Dendritic cell treated with granulocyte-macrophage colony-stimulating factor and Interleukin-4, amounts not matched to agents 40 ng/mL and 50 ng/mL, for 4 days (primary cell): Measurements from ENCODE around the gene SLC35G6.
A peak's percentile ranks its signal among the peaks of the same experiment; 100 is the strongest.
"Not testable (repeated sequence)": the region's sequence is repeated elsewhere in the genome, so short reads cannot be mapped to it uniquely, and the experiment has no call there.

ENCODE experiments used
- H3K27ac Mint-ChIP-seq: one replicate; pipeline ENCODE4 v1.8.0; 2022; ENCODE audit warnings: mild to moderate bottlenecking, mixed read lengths
- H3K27me3 Mint-ChIP-seq: one replicate; pipeline ENCODE4 v1.8.0; 2022; ENCODE audit warnings: mild to moderate bottlenecking, mixed read lengths
- H3K36me3 Mint-ChIP-seq: one replicate; pipeline ENCODE4 v1.8.0; 2022; ENCODE audit warnings: low read depth, mixed read lengths
- H3K4me1 Mint-ChIP-seq: one replicate; pipeline ENCODE4 v1.8.0; 2022; ENCODE audit warnings: low read depth, mixed read lengths
- H3K4me3 Mint-ChIP-seq: one replicate; pipeline ENCODE4 v1.8.0; 2022; ENCODE audit warnings: mild to moderate bottlenecking, moderate library complexity, mixed read lengths
- H3K9me3 Mint-ChIP-seq: one replicate; pipeline ENCODE4 v1.8.0; 2022; ENCODE audit warnings: mixed read lengths
- intact Hi-C: fragments of 100-400 bp; cut with micrococcal nuclease; formaldehyde crosslinking; loops from one replicate; pipeline ENCODE4 v1.15.0; 2022

SLC35G6 gene

DNA sequence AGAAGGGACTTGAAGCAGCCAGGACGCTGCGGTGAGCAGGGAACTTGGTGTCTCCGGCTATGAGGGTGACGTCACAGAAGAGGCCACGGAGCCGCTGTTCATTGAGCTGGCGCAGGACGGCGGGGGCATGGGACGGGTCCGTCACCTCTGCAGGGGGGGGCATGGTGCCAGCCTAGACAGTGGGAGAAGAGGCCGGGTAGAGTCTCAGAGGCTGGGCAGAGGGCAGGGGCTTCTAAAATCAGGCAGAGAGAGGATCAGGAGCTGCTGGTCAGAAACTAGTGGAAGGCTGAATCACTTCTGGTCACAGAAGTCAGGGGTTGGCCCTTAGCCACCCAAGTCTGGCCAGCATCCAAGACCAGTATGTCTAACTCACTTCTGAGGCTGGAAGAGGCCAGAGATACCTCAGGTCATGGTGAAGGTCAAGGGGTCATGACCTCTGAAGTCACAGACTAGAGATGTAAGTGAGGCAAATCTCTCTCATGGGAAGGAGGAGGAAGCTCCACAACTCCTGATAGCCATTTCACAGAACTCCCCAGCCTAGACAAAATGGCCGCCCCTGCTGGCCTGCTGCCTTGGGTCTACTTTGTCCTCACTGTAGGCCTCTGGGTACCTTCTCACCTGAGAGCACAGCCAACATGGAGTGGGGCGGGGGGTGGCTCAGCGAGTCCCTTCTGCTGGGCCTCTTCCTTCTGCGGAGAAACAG, 14.5 kb upstream of the SLC35G6 start:
- Mint-ChIP-seq H3K27ac (peak overlapping the region; percentile 87), H3K36me3 (peaks cover 68% of the 10 kb centered on the region), H3K27me3 (no peaks in the 10 kb centered on the region), H3K4me3 (peak overlapping the region; percentile 38), H3K9me3 (no peaks in the 10 kb centered on the region), H3K4me1 (peaks cover 39% of the 10 kb centered on the region)
- intact Hi-C loops, result no loop called here

DNA sequence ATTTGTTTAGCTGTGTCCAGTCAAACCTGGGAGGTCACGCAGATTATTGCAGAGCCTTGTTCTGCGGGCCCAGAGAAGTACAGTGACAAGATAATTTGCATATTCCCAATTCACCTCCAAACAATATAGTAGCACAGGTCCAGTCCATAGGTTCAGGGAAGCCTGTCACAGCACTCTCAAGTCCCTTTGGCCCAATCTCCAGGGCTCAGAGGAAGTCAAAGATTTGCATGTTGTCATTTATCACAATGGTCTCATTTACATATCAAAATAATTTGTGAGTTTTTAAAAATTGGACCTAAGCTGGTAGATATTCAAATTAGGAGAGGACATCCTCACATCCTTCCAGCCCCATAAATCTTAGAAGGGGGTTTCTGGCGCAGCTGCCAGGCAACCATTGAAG, 13.7 kb upstream of the SLC35G6 start:
- intact Hi-C loops, result no loop called here
- Mint-ChIP-seq H3K4me1 (peaks cover 44% of the 10 kb centered on the region), H3K9me3 (no peaks in the 10 kb centered on the region), H3K36me3 (peaks cover 61% of the 10 kb centered on the region), H3K27ac (peak overlapping the region; percentile 87), H3K4me3 (no peak overlapping the region), H3K27me3 (no peaks in the 10 kb centered on the region)

DNA sequence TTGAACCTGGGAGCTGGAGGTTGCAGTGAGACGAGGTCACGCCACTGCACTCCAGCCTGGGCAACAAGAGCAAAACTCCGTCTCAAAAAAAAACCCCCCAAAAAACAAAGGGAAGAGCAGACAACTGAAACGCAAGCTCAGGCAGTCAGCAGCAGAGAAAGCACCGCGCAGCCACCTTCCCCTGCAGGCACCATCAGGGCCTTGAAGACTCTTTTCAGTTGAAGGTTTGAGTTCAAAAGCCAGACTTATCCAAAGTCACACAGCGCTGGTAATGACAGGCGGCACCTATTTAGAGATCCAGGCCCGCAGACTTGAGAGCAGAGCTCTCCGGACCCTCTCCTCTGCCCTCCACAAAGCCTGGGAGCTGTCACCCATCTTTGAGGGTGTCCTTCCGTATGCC, 13.0 kb upstream of the SLC35G6 start:
- H3K27me3 Mint-ChIP-seq, result no peaks in the 10 kb centered on the region

DNA sequence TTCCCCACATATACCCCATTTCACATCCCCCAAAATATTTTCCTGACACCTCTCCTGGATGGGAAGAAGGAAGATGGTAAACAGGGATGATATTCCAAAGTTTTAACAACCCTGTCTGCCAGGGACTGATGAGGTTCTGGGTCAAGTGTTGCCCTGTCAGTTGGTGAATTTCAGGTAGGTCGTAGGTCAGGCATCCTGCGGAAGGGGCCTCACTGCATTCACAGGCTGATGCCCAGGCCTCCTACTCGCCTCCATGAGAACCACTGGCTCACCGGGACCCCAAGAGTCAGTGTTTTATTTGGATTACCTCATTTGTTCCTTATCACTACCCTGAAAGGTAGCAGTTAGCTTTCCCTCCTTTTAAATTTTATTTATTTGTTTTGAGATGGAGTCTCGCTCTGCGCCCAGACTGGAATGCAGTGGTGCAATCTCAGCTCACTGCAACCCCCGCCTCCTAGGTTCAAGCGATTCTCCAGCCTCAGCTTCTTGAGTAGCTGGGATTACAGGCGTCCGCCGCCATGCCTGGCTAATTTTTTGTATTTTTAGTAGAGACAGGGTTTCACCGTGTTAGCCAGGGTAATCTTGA, 12.3 kb upstream of the SLC35G6 start:
- H3K4me1 Mint-ChIP-seq, result peaks cover 44% of the 10 kb centered on the region
- H3K9me3 Mint-ChIP-seq, result no peaks in the 10 kb centered on the region
- H3K4me3 Mint-ChIP-seq, result no peak overlapping the region
- no peak overlapping the region for H3K27ac Mint-ChIP-seq
- intact Hi-C loops, result no loop called here
- no peaks in the 10 kb centered on the region for H3K27me3 Mint-ChIP-seq
- H3K36me3 Mint-ChIP-seq, result peaks cover 47% of the 10 kb centered on the region

More for the DNA sequence above, 13.0 kb upstream of the SLC35G6 start:
- no peaks in the 10 kb centered on the region for H3K9me3 Mint-ChIP-seq
- H3K4me3 Mint-ChIP-seq, result no peak overlapping the region
- intact Hi-C loops, result no loop called here
- no peak overlapping the region for H3K27ac Mint-ChIP-seq
- peaks cover 44% of the 10 kb centered on the region for H3K4me1 Mint-ChIP-seq
- H3K36me3 Mint-ChIP-seq, result peaks cover 53% of the 10 kb centered on the region

DNA sequence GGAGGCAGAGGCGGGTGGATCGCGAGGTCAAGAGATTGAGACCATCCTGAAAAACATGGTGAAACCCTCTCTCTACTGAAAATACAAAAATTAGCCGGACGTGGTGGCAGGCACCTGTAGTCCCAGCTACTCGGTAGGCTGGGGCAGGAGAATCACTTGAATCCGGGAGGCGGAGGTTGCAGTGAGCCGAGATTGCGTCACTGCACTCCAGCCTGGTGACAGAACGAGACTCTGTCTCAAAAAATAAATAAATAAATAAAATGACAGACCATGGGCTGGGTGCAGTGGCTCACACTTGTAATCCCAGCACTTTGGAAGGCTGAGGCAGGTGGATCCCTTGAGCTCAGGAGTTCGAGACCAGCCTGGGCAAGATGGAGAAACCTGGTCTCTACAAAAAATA, 11.4 kb upstream of the SLC35G6 start:
- H3K27me3 Mint-ChIP-seq, H3K4me3 Mint-ChIP-seq, intact Hi-C loops, H3K27ac Mint-ChIP-seq, H3K9me3 Mint-ChIP-seq: not testable (repeated sequence)
- Mint-ChIP-seq H3K4me1 (peaks cover 44% of the 10 kb centered on the region), H3K36me3 (peaks cover 44% of the 10 kb centered on the region)

GRCh38 chr17:7470457-7470973, 10.7 kb upstream of the SLC35G6 start:
- H3K9me3 Mint-ChIP-seq, H3K27me3 Mint-ChIP-seq, H3K4me3 Mint-ChIP-seq, intact Hi-C loops, H3K27ac Mint-ChIP-seq: not testable (repeated sequence)
- H3K36me3 Mint-ChIP-seq, result peaks cover 42% of the 10 kb centered on the region
- peaks cover 47% of the 10 kb centered on the region for H3K4me1 Mint-ChIP-seq

DNA sequence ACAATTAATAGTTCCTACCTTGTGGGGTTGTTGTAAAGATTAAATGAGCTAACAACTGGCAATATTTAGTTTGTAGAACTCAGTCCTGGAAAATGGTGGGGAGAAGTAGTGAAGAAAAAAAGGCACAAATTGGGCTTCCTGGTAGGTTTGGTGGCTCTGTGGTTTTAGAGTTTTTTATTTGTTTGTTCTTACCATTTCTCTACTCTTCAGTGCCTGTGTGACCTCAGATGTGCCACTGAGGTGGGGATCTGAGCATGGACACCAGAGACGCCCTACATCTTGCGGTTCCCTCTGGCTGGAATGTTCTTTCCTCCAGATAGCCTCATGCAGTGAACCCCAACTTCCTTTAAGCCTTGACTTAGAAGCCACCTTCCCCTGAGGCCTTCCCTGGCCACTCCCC, 9.5 kb upstream of the SLC35G6 start:
- Mint-ChIP-seq H3K4me3 (no peak overlapping the region), H3K4me1 (peaks cover 47% of the 10 kb centered on the region), H3K9me3 (no peaks in the 10 kb centered on the region), H3K27ac (peak overlapping the region; percentile 63), H3K36me3 (peaks cover 30% of the 10 kb centered on the region), H3K27me3 (no peaks in the 10 kb centered on the region)
- intact Hi-C loops, result no loop called here

GRCh38 chr17:7474767-7475166, 6.5 kb upstream of the SLC35G6 start:
- H3K27ac Mint-ChIP-seq, intact Hi-C loops: not testable (repeated sequence)
- H3K4me1 Mint-ChIP-seq, result peaks cover 49% of the 10 kb centered on the region

DNA sequence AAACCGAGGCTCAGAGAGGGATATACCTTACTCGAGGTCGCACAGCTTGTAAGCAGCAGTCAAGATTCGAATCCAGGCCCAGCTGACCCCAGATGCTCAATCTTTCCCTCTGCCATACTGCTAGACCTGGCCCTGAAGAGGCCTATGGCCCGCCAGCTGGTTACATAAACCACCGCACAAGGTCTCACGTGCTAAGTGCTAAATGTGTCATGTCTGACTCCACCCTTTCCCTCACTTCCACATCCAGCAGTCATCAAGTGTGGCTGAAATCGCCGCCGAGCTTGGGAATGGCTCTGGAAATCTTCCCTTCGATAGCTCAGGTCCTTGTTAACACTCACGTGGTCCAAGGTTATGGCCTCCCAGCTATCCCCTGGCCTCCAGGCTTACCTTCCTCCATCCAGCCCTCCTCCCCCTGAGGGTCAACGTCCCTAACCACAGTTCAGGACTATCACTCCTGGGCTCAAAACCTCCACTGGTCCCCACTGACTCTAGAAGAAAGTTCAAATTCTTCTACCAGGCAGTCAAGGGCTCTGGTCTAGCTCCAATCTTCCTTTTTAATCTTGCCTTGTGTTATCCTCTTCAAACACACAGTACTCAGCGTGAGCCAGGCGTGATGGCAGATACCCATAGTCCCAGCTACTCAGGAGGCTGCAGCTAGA, 5.4 kb upstream of the SLC35G6 start:
- H3K4me3 Mint-ChIP-seq, result peak overlapping the region; percentile 0
- H3K27me3 Mint-ChIP-seq, result no peaks in the 10 kb centered on the region
- H3K4me1 Mint-ChIP-seq, result peaks cover 60% of the 10 kb centered on the region
- intact Hi-C loops, result no loop called here
- peaks cover 9% of the 10 kb centered on the region for H3K36me3 Mint-ChIP-seq
- H3K9me3 Mint-ChIP-seq, result no peaks in the 10 kb centered on the region
- peak overlapping the region; percentile 81 for H3K27ac Mint-ChIP-seq

More at GRCh38 chr17:7474767-7475166, 6.5 kb upstream of the SLC35G6 start:
- H3K27me3 Mint-ChIP-seq, H3K9me3 Mint-ChIP-seq, H3K4me3 Mint-ChIP-seq, H3K36me3 Mint-ChIP-seq: not testable (repeated sequence)

DNA sequence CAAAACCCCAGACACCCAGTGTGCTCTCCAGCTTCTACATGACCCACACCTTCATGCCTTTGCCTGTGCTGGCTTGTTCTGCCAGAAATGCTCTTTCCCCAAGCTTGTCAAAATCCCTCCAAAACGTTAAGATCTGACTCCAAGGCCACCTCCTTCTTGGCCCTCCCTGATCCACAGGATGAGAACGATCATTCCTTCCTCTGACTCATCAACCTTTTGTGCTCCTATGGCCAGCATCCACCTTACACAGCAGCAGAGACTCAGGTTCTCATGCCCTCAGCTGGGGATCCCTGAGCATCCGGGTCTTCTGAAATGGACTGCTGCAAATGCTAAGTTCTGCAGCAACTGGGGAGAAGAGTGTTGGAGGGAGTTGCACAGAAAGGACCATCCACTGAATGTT, 4.8 kb upstream of the SLC35G6 start:
- intact Hi-C loops, result no loop called here
- peak overlapping the region; percentile 81 for H3K27ac Mint-ChIP-seq
- no peaks in the 10 kb centered on the region for H3K27me3 Mint-ChIP-seq
- no peaks in the 10 kb centered on the region for H3K9me3 Mint-ChIP-seq
- peak overlapping the region; percentile 4 for H3K4me3 Mint-ChIP-seq
- H3K4me1 Mint-ChIP-seq, result peaks cover 64% of the 10 kb centered on the region
- peaks cover 9% of the 10 kb centered on the region for H3K36me3 Mint-ChIP-seq

- H3K36me3 Mint-ChIP-seq, result peaks cover 9% of the 10 kb centered on the region
- peak overlapping the region; percentile 81 for H3K27ac Mint-ChIP-seq
- no peaks in the 10 kb centered on the region for H3K9me3 Mint-ChIP-seq
- no peaks in the 10 kb centered on the region for H3K27me3 Mint-ChIP-seq
- peaks cover 64% of the 10 kb centered on the region for H3K4me1 Mint-ChIP-seq
- peak overlapping the region; percentile 75 for H3K4me3 Mint-ChIP-seq
- intact Hi-C loops, result no loop called here
These were observed 4.3 kb upstream of the SLC35G6 start for GRCh38 chr17:7476951-7477350.

DNA sequence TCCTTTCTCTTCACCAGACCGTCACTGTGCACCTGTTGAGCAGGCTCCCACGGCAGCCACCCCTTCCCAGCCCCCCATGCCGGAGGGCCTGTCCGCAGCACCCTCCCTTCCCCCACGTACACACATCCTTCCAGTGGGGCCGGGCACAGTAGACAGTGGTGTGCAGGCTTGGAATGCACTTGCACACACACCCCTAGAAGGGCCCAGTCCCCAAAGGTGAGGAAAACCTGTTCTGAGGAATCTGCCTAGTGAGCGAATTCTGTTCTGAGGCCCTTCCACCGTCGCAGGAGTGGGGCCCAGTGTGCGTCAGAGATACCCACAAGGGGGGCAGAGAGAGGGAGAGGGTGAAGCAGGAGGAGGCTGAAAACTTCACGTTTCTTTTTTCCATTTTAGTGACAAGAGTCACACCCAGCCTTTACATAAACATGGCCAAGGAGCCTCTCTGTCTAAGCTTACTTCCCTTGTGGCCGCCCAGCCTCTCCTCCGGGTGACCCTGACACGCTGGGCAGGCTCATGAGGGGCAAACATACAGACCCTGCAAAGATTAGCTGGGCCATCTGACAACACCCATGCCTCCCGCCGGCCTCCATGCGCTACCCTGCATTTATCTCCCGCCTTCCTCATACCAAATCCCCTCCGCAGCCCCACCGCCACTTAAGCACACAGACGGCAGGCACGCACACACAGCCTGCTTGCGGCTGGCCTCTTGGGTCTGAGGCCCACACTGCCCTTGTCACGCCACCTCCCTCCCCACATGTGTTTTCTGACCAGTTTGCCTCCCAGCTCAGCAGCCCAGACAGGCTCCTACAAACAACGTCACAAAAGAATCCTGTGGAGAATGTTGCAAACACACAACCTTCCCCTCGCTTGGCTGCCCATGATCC, 3.6 kb upstream of the SLC35G6 start:
- Mint-ChIP-seq H3K4me1 (peaks cover 67% of the 10 kb centered on the region), H3K9me3 (no peaks in the 10 kb centered on the region), H3K4me3 (peak overlapping the region; percentile 75), H3K27me3 (no peaks in the 10 kb centered on the region), H3K36me3 (peaks cover 9% of the 10 kb centered on the region), H3K27ac (peak overlapping the region; percentile 81)
- intact Hi-C loops, result no loop called here

DNA sequence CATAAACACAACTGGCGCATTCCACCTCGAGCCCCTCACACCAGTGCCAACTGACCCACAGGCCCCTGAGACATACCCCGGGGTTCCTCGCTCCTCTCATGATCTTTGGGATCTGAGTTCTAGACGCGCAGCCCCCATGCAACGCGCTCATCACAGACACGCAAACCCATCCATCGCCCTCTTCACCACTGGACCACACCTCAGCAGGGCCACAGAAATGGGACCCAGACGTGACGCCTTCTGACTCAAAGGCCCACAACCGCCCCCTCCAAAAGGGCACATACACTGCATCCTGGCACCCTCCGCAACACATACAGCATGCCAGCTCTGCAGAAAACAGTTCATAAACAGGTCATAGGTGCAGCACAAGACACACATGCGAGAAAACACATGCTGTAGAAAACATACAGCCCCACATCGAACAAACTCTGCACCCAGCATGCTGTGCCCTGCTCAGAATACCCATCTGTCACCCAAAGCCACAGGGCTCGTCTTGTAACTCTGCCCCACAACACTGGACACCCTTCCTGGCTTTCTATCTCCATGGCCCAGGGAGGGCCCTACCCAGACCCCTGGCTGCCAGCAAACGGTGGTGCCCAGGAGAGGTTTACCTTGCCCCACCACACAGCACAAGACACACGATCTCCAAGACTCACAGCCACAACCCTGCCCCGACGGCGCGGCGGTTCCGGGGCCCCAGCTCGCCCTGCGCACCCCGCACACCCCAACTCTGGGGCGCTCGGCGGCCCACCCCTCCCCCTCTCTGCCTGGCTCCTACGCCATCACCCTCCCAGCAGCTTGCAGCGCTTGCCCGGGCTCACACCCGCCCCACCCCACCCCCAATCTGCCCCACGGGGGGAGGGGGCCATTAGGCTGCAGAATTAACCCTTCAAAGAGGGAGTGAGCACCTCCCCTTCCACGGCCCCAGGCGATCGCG, 2.7 kb upstream of the SLC35G6 start:
- intact Hi-C loops, result no loop called here
- Mint-ChIP-seq H3K27me3 (no peaks in the 10 kb centered on the region), H3K36me3 (peaks cover 17% of the 10 kb centered on the region), H3K9me3 (no peaks in the 10 kb centered on the region), H3K4me3 (peak overlapping the region; percentile 75), H3K27ac (peak overlapping the region; percentile 81), H3K4me1 (peaks cover 73% of the 10 kb centered on the region)
